DND-41 (cell line): Measurements from ENCODE around the gene CCDC78.

Source experiments
- EZH2 ChIP-seq: IDR thresholded peaks from 3 replicates; pipeline ENCODE4 v1.6.1; 2012; ENCODE audit warnings: borderline replicate concordance, low read depth, mild to moderate bottlenecking, moderate library complexity, low read length, inconsistent platforms; ENCODE audit not compliant: severe bottlenecking
- TF ChIP-seq, protein P1 (sequence below): IDR thresholded peaks from 2 replicates; pipeline ENCODE4 v1.5.1; 2012; ENCODE audit warnings: borderline replicate concordance, low read length, moderate library complexity, mild to moderate bottlenecking; ENCODE audit not compliant: poor library complexity, severe bottlenecking; ENCODE audit errors: extremely low read depth

DNA sequence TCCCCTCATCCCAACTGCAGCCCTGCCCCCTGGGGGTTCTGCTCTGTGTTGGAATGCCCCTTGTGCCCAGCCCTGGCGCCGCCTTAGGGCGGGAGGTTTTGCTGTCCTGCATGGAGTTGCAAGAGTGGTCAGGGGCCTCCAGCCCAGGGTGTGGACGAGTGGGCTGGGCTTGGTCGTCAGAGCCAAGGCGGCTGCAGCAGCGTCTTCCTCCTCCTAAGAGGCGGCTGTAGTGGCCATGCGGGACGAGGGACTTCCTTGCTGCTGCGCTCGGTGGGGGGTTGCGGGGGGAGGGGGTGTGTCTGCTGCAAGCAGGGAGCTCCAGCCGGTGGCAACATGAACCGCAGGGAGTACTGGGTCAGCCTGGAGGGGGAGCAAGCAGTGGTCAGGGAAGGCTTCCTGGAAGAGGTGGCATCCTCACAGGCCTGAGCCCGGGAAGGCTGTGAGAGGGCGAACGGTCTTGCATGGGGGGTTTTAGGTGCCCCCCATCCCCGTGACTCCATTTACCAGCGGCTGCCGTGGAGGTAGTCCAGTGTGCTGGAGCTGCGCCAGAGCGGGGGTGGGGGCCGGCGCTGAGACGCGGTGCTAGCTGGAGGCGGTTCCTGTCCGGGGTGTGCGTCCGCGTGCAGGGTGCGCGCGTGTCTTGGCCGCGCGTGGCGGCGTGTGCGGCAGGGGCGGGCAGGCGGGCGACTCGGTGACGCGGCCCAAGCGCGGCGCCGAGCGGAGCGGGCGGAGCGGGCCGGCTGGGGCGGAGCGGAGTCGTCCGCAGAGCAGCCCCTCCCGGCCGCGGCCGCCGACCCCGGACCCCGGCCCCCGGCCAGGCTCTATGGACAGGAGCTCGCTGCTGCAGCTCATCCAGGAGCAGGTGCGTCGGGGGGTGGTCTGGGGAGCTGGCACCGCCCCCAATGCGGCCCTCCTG, 51.0 kb downstream of the CCDC78 start, which contains the start of gene RHBDL1:
- TF ChIP-seq, protein P1, sequence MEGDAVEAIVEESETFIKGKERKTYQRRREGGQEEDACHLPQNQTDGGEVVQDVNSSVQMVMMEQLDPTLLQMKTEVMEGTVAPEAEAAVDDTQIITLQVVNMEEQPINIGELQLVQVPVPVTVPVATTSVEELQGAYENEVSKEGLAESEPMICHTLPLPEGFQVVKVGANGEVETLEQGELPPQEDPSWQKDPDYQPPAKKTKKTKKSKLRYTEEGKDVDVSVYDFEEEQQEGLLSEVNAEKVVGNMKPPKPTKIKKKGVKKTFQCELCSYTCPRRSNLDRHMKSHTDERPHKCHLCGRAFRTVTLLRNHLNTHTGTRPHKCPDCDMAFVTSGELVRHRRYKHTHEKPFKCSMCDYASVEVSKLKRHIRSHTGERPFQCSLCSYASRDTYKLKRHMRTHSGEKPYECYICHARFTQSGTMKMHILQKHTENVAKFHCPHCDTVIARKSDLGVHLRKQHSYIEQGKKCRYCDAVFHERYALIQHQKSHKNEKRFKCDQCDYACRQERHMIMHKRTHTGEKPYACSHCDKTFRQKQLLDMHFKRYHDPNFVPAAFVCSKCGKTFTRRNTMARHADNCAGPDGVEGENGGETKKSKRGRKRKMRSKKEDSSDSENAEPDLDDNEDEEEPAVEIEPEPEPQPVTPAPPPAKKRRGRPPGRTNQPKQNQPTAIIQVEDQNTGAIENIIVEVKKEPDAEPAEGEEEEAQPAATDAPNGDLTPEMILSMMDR: no peak
- TF ChIP-seq EZH2: no peak
